HL-60 (cell line): ENCODE measurements around the gene GP9.

Experiments used
- DNase-seq, 2 experiments: peaks; one replicate each; pipeline ENCODE4 v3.0.0-alpha.2; 2010 to 2020; ENCODE audit warnings: low read depth in 1 of 2, low spot score in 1 of 2
- H3K27ac ChIP-seq: fragments of 250-450 bp; sonication (Bioruptor Pico); replicated peaks from 2 replicates; pipeline ENCODE4 v1.5.1; 2020; ENCODE audit warnings: mild to moderate bottlenecking, moderate library complexity
- H3K27me3 ChIP-seq: fragments of 250-450 bp; sonication (Bioruptor Pico); 2 replicates; pipeline ENCODE4 v1.5.1; 2021; ENCODE audit warnings: mild to moderate bottlenecking, moderate library complexity; ENCODE audit not compliant: insufficient read depth, poor library complexity, severe bottlenecking
- H3K4me3 ChIP-seq: replicated peaks from 2 replicates; pipeline ENCODE4 v1.5.1; 2011; ENCODE audit warnings: mild to moderate bottlenecking, control low read depth, low read length; ENCODE audit not compliant: insufficient read depth
- CTCF ChIP-seq: IDR thresholded peaks from one replicate; pipeline ENCODE4 v1.5.1; 2011; ENCODE audit warnings: low read length, control low read depth, inconsistent platforms; ENCODE audit not compliant: insufficient read depth
- GABPA ChIP-seq: IDR thresholded peaks from 2 replicates; pipeline ENCODE4 v1.6.1; 2012; ENCODE audit warnings: low read depth
- POLR2AphosphoS5 ChIP-seq: IDR thresholded peaks from 2 replicates; pipeline ENCODE4 v1.6.1; 2012; ENCODE audit warnings: low read depth
- REST ChIP-seq: IDR thresholded peaks from 2 replicates; pipeline ENCODE4 v1.6.1; 2012; ENCODE audit warnings: low read depth; ENCODE audit not compliant: insufficient replicate concordance
- SPI1 ChIP-seq: IDR thresholded peaks from 2 replicates; pipeline ENCODE4 v1.6.1; 2012; ENCODE audit warnings: low read depth, mild to moderate bottlenecking, borderline replicate concordance

GP9 gene

GRCh38 chr3:129104051-129104450, 43.5 kb downstream of the GP9 start:
- H3K27ac ChIP-seq = no peak overlapping the region

GRCh38 chr3:129104498-129105079, 44.0 kb downstream of the GP9 start:
- H3K27ac ChIP-seq = no peak overlapping the region

More at GRCh38 chr3:129104051-129104450, 43.5 kb downstream of the GP9 start:
- Histone ChIP-seq H3K4me3 (no peak overlapping the region), H3K27me3 (no peaks in the 10 kb centered on the region)
- TF ChIP-seq POLR2AphosphoS5 (no peak), SPI1 (no peak), REST (no peak), GABPA (no peak), CTCF (no peak)
- DNase-seq = no peak

More at GRCh38 chr3:129104498-129105079, 44.0 kb downstream of the GP9 start:
- no peak for DNase-seq
- Histone ChIP-seq H3K27me3 (no peaks in the 10 kb centered on the region), H3K4me3 (no peak overlapping the region)
- no peak for TF ChIP-seq GABPA
- no peak for TF ChIP-seq POLR2AphosphoS5
- TF ChIP-seq CTCF = no peak
- no peak for TF ChIP-seq REST
- TF ChIP-seq SPI1 = no peak
